Adrenal gland (tissue), 5 donors: Measurements from ENCODE around the gene IL1RL2.

Source experiments
- CTCF ChIP-seq, 6 experiments: fragments of 450-650 bp in 4 of 6; fragments of 200-600 bp in 2 of 6; sonication (generic) in 1 of 6; IDR thresholded peaks; 1 replicate in 5 of 6; 2 replicates in 1 of 6; pipeline versions ENCODE4 v1.5.1 to v1.8.0; 2016 to 2021; ENCODE audit warnings: antibody characterized with exemption in 6 of 6, mild to moderate bottlenecking in 2 of 6, moderate library complexity in 1 of 6
- POLR2A ChIP-seq, 2 donors: fragments of 450-650 bp; IDR thresholded peaks; one replicate each; pipeline ENCODE4 v1.6.1; 2017; ENCODE audit warnings: antibody characterized with exemption in 2 of 2, mild to moderate bottlenecking in 2 of 2, moderate library complexity in 1 of 2
- donor health status: DM: no; HTN: no; CAD: no.

DNA sequence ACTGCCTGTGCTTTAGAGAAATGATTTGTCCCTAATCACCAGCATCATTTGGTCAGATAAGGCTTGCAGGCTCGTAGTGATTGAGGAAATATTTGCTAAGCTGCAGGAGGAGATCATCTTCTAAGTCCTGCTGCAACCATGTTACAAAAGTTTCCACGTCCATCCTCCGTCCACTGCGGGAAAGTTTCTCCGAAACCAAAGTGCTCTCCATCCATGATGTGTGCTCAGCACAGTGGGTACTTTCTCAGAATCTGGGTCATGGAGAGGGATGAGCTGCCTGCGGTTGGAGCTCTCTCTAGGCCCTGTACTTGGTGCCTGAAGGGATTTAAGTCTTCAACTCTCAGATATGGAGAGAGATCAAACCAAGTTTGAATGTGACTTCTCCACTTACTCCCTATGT, 39.3 kb downstream of the IL1RL2 start:
- no peak for TF ChIP-seq CTCF (IDR thresholded peaks at IDR 0.05)
- no peak for TF ChIP-seq POLR2A (IDR thresholded peaks at IDR 0.05)
